GM21390 (cell line): ENCODE results near the gene PKN2.
"Not testable (repeated sequence)": the region's sequence is repeated elsewhere in the genome, so short reads cannot be mapped to it uniquely, and the experiment has no call there.

Source experiments
- ATAC-seq: cut with Tn5 transposase; IDR thresholded peaks from one replicate; pipeline ENCODE4 v1.9.1; 2021; ENCODE audit not compliant: unreplicated experiment

The PKN2 gene

DNA sequence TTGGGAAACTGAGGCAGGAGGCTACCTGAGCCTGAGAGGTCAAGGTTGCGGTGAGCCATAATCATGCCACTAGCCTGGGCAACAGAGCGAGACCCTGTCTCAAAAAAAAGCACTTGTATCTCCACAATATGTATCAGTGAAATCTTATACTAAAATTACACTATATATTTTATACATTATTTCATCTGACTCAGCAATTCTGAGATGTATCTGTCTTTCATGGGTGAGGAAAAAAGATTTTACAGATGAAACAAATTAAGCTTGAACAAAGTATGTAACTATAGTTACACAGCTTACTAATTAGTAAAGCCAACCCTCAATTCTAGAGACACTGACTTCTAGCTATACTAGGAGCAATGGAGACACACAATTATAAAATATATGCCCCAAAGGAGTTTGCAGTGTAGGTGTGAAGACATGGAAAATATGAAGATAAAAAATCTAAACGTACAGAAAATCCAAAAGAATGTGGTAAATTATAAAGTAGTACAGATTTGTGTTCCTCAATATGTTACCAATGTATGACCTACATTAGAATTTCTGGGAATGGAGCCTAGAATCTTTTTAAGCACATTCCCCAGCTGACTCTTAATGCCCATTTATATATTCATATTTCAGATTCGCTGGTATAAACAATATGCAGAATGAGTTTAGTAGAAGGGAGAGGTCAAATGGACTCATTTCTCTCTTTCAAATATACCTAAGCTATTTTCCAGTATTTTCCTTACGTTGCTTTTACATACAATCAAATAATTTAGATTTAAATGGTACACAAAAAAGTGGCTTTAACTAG lies 192.7 kb downstream of the PKN2 start:
- no peak for ATAC-seq

DNA sequence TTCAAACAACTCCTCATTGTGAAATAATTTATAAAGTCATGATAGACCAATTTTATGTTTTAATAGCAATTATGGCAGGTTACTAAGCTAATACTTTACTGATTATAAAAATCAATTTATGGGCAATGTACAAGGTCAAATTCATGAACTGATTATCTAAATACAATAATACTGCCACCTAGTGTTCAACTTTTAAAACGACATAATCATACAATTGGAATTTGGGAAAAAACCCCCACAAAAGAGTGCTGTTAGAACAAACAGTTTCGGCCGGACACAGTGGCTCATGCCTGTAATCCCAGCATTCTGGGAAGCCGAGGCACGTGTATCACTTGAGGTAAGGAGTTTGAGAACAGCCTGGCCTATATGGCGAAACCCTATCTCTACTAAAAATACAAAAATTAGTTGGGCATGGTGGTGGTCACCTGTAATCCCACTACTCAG lies 193.3 kb downstream of the PKN2 start:
- no peak for ATAC-seq

DNA sequence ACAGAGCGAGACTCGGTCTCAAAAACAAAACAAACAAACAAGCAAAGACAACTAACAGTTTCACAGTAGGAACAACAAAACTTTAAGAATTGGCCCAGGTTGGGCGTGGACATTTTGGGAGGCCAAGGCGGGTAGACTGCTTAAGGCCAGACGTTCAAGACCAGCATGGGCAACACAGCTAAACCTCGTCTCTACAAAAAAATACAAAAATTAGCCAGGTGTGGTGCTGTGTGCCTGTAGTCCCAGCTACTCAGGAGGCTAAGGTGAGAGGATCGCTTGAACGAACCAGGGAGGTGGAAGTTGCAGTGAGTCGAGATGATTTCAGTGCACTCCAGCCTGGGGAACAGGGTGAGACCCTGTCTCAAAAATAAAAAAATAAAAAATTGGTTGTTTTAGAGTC lies 193.8 kb downstream of the PKN2 start:
- no peak for ATAC-seq

DNA sequence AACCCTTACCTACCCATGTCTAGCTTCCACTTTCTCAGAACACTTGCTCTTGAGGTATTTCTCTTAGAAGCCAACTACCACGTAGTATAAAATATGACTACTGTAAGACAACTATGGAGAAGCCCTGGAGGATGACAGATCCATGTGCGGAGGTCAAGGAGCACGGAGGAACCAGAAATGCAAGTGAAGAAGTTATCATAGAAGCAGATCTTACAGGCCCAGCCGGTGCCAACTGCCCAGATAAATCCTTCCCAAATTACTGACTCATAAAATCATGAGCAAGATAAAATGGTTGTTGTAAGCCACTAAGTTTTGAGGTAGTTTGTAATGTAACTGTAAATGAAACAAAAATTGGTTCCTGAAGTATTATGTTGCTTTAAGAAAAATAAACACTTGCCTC lies 194.7 kb downstream of the PKN2 start:
- ATAC-seq, result no peak

GRCh38 chr1:88880717-88881116 lies 196.6 kb downstream of the PKN2 start:
- not testable (repeated sequence) for ATAC-seq

- ATAC-seq, result no peak
These were observed 199.1 kb downstream of the PKN2 start for GRCh38 chr1:88883156-88883555.
